ENCODE measurements around the gene PRSS36. TPM values are rescaled to one million over a fixed set of nuclear protein-coding genes. Genes with fewer than 3 reads are reported as not detected.

The PRSS36 gene
- total RNA-seq, 1 experiment from 2014 or later, result 0.66 TPM

GRCh38 chr16:31168848-31169247 is 19.0 kb upstream of the PRSS36 start:
- no peak overlapping the region for H2BK120ac ChIP-seq (ENCODE audit: low read depth, low read length, poor library complexity, severe bottlenecking)
- Mint-ChIP-seq H3K36me3 (ENCODE audit: insufficient read depth in 1 of 3, low read depth in 3 of 3) (no peaks in the 10 kb centered on the region; a peak in 1 of 7 replicates), H3K4me3 (no peak overlapping the region), H3K4me1 (peaks cover 22 to 23% of the 10 kb centered on the region in 2 experiments), H3K27ac (peak overlapping the region in 2 of 3 experiments; percentile 20 to 73; a peak in 1 of 7 replicates), H3K9me3 (peaks cover 5 to 16% of the 10 kb centered on the region in 2 experiments; a peak in 4 of 5 replicates), H3K27me3 (ENCODE audit: low read depth) (peaks cover 4% of the 10 kb centered on the region; the same call in 1 of the 2 replicates)
- no peak overlapping the region for H3K14ac ChIP-seq (ENCODE audit: insufficient read depth, low read length)
- no peak overlapping the region for H3K9ac ChIP-seq (ENCODE audit: extremely low read depth, insufficient read length, low read length)
- no peaks in the 10 kb centered on the region for H3K4me1 ChIP-seq (ENCODE audit: insufficient read depth, low read length)
- no peaks in the 10 kb centered on the region for H3K79me2 ChIP-seq (ENCODE audit: insufficient read depth, low read length)
- no peak overlapping the region for H3K18ac ChIP-seq (ENCODE audit: insufficient read length, low read depth, low read length)
- no peaks in the 10 kb centered on the region for H3K79me1 ChIP-seq (ENCODE audit: insufficient read depth, low read depth, low read length, poor library complexity, severe bottlenecking)
- H3K27me3 ChIP-seq (ENCODE audit: insufficient read depth, low read length), result no peaks in the 10 kb centered on the region
- H3T11ph ChIP-seq (ENCODE audit: low read length), result no peak overlapping the region
- H2AFZ ChIP-seq (ENCODE audit: low read length), result no peak overlapping the region
- no peak overlapping the region for H4K91ac ChIP-seq (ENCODE audit: insufficient read length, low read depth, low read length)
- WGBS (ENCODE audit: extremely low coverage, insufficient read length, low lambda C conversion rate), result no CpG with 5 or more reads among the region's 2 CpGs
- no peaks in the 10 kb centered on the region for H3K9me3 ChIP-seq (ENCODE audit: control insufficient read depth, low read depth, low read length)
- no peaks in the 10 kb centered on the region for H4K20me1 ChIP-seq (ENCODE audit: control insufficient read depth, insufficient read depth, insufficient read length)
- no peaks in the 10 kb centered on the region for H3K23me2 ChIP-seq (ENCODE audit: insufficient read length, low read depth, low read length, poor library complexity, severe bottlenecking)
- no peak overlapping the region for H3K4me2 ChIP-seq (ENCODE audit: insufficient read depth, insufficient read length, low read length)
- no peak overlapping the region for H2BK15ac ChIP-seq (ENCODE audit: low read depth, low read length)
- no peak overlapping the region for H3K56ac ChIP-seq (ENCODE audit: insufficient read length, low read depth, low read length)
- no peak overlapping the region for H2BK20ac ChIP-seq (ENCODE audit: low read depth, low read length, poor library complexity, severe bottlenecking)
- no peak for DNase-seq
- no peak overlapping the region for H2AK5ac ChIP-seq (ENCODE audit: insufficient read length, low read length)
- no peak overlapping the region for H4K5ac ChIP-seq (ENCODE audit: insufficient read length, low read depth, low read length)
- H3K4ac ChIP-seq (ENCODE audit: low read depth, low read length), result no peak overlapping the region
- no peak for TF ChIP-seq CTCF (conservative IDR thresholded peaks at IDR 0.05)
- H3K27ac ChIP-seq (ENCODE audit: insufficient read length, low read depth, low read length), result no peak overlapping the region
- H2BK12ac ChIP-seq (ENCODE audit: insufficient read length, low read depth, low read length), result no peak overlapping the region
- H2BK5ac ChIP-seq (ENCODE audit: insufficient read length, low read length), result no peak overlapping the region
- H3K23ac ChIP-seq (ENCODE audit: insufficient read length, low read depth, low read length), result no peak overlapping the region
- no peak overlapping the region for H4K8ac ChIP-seq (replicated peaks; ENCODE audit: insufficient read length, low read depth, low read length)

Data from H9 (cell line).